Transverse colon (tissue), 4 donors: ENCODE measurements around the gene ATP6AP1.

Source experiments
- CTCF ChIP-seq, 5 experiments: fragments of 200-600 bp in 3 of 5; fragments of 450-650 bp in 2 of 5; sonication (generic) in 3 of 5; IDR thresholded peaks; 1 replicate in 2 of 5; 2 replicates in 3 of 5; pipeline ENCODE4 v1.5.1; 2016 to 2017; ENCODE audit warnings: antibody characterized with exemption in 5 of 5, inconsistent platforms in 3 of 5, mild to moderate bottlenecking in 2 of 5, moderate library complexity in 1 of 5
- POLR2AphosphoS5 ChIP-seq, 3 donors: sonication (generic); formaldehyde crosslinking; IDR thresholded peaks; one replicate each; pipeline ENCODE4 v1.6.1; 2016; ENCODE audit warnings: antibody characterized with exemption in 3 of 3

GRCh38 chrX:154437971-154438893 lies 9.8 kb downstream of the ATP6AP1 start:
- TF ChIP-seq CTCF (IDR thresholded peaks at IDR 0.05) (no peak), POLR2AphosphoS5 (IDR thresholded peaks at IDR 0.05) (no peak)
